ENCODE data around the gene STAT6. TPM values are rescaled to one million over a fixed set of nuclear protein-coding genes. Genes with fewer than 3 reads are reported as not detected.
A peak's percentile ranks its signal among the peaks of the same experiment; 100 is the strongest.

The STAT6 gene
- total RNA-seq, 1 experiment from 2014 or later = 44.4 TPM

DNA sequence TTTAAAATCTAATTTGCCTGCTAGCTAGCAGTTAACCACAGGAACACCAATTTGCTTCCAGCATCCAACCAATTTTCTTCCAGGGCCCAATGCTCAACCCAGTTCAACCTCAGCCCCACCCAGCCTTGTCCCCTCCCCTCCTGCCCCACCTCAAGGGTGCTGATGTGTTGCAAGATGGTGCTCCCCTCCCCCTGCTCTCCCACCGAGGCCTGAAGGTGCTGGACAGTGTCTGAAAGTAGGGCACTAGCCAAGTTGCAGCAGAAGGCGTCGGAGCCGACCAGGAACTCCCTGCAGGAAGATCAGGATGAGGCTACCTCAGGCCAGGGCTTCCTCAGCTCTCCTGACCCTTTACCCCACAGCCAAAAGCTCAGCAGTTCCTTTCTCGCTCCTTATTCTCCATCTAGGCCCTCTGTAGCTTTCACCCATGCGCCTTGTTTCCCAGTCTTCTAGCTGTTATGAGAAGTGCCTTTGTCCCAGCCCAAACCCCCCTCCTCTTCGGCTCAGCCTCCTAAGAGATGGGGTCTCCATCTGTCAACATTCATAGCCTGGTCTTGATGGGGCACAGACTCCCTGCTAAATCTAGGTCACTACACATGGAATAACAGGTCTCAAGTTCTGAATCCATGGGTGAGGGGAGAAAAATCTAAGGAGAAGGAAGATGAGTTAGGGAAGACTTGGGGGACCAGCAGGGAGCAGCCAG, 3.6 kb downstream of the STAT6 start:
- Histone ChIP-seq H3K79me2 (ENCODE audit: insufficient read depth, low read length) (no peaks in the 10 kb centered on the region), H2AFZ (ENCODE audit: low read length) (no peak overlapping the region), H4K20me1 (ENCODE audit: control insufficient read depth, insufficient read depth, insufficient read length) (no peaks in the 10 kb centered on the region), H2BK20ac (ENCODE audit: low read depth, low read length, poor library complexity, severe bottlenecking) (no peak overlapping the region), H4K5ac (ENCODE audit: insufficient read length, low read depth, low read length) (no peak overlapping the region), H3K18ac (ENCODE audit: insufficient read length, low read depth, low read length) (no peak overlapping the region), H2BK120ac (ENCODE audit: low read depth, low read length, poor library complexity, severe bottlenecking) (no peak overlapping the region), H3K9me3 (ENCODE audit: control insufficient read depth, low read depth, low read length) (no peaks in the 10 kb centered on the region), H3K27me3 (ENCODE audit: insufficient read depth, low read length) (no peaks in the 10 kb centered on the region), H2BK12ac (ENCODE audit: insufficient read length, low read depth, low read length) (no peak overlapping the region), H3K14ac (ENCODE audit: insufficient read depth, low read length) (no peak overlapping the region), H3K23ac (ENCODE audit: insufficient read length, low read depth, low read length) (no peak overlapping the region), H2AK5ac (ENCODE audit: insufficient read length, low read length) (no peak overlapping the region), H3K9ac (ENCODE audit: extremely low read depth, insufficient read length, low read length) (no peak overlapping the region), H3K27ac (ENCODE audit: insufficient read length, low read depth, low read length) (no peak overlapping the region), H3K23me2 (ENCODE audit: insufficient read length, low read depth, low read length, poor library complexity, severe bottlenecking) (peaks cover 11% of the 10 kb centered on the region), H3K4me2 (ENCODE audit: insufficient read depth, insufficient read length, low read length) (no peak overlapping the region), H2BK5ac (ENCODE audit: insufficient read length, low read length) (no peak overlapping the region), H4K91ac (ENCODE audit: insufficient read length, low read depth, low read length) (no peak overlapping the region), H4K8ac (replicated peaks; ENCODE audit: insufficient read length, low read depth, low read length) (no peak overlapping the region), H2BK15ac (ENCODE audit: low read depth, low read length) (no peak overlapping the region), H3K4ac (ENCODE audit: low read depth, low read length) (no peak overlapping the region), H3K79me1 (ENCODE audit: insufficient read depth, low read depth, low read length, poor library complexity, severe bottlenecking) (no peaks in the 10 kb centered on the region), H3K4me1 (ENCODE audit: insufficient read depth, low read length) (no peaks in the 10 kb centered on the region; the same call in 1 of the 2 replicates), H3T11ph (ENCODE audit: low read length) (no peak overlapping the region), H3K56ac (ENCODE audit: insufficient read length, low read depth, low read length) (no peak overlapping the region)
- Mint-ChIP-seq H3K9me3 (no peaks in the 10 kb centered on the region; a peak in 1 of 5 replicates), H3K27me3 (ENCODE audit: low read depth) (no peaks in the 10 kb centered on the region), H3K27ac (peak overlapping the region in 1 of 3 experiments; percentile 18; a peak in 4 of 7 replicates), H3K36me3 (ENCODE audit: insufficient read depth in 1 of 3, low read depth in 3 of 3) (peaks cover 2 to 41% (median 24%) of the 10 kb centered on the region in 3 experiments; a peak in 5 of 7 replicates), H3K4me3 (no peak overlapping the region), H3K4me1 (peaks cover 28 to 41% of the 10 kb centered on the region in 2 experiments)
- no CpG with 5 or more reads among the region's 7 CpGs for WGBS (ENCODE audit: extremely low coverage, insufficient read length, low lambda C conversion rate)
- TF ChIP-seq, protein P1, sequence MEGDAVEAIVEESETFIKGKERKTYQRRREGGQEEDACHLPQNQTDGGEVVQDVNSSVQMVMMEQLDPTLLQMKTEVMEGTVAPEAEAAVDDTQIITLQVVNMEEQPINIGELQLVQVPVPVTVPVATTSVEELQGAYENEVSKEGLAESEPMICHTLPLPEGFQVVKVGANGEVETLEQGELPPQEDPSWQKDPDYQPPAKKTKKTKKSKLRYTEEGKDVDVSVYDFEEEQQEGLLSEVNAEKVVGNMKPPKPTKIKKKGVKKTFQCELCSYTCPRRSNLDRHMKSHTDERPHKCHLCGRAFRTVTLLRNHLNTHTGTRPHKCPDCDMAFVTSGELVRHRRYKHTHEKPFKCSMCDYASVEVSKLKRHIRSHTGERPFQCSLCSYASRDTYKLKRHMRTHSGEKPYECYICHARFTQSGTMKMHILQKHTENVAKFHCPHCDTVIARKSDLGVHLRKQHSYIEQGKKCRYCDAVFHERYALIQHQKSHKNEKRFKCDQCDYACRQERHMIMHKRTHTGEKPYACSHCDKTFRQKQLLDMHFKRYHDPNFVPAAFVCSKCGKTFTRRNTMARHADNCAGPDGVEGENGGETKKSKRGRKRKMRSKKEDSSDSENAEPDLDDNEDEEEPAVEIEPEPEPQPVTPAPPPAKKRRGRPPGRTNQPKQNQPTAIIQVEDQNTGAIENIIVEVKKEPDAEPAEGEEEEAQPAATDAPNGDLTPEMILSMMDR (conservative IDR thresholded peaks at IDR 0.05) = no peak
- no peak for DNase-seq
